Mesenteric fat pad (tissue), 1 donor: ENCODE data around the gene MEIS2. TPM values are rescaled to one million over a fixed set of nuclear protein-coding genes. Genes with fewer than 3 reads are reported as not detected.

ENCODE experiments used
- DNase-seq: peaks from one replicate; pipeline ENCODE4 v3.0.0-alpha.2; 2020; ENCODE audit warnings: low spot score
- total RNA-seq: library from RNA; stranded (reverse); fragmentation: NEBNext Ultra II Directional; extraction: Animal tissue kit (Norgen Biotek cat#: 25700); gene quantifications from one replicate; pipeline ENCODE4 v1.2.1, GENCODE V29; 2021
- donor health status: DM: yes; HTN: yes; CAD: no.

The MEIS2 gene
- total RNA-seq, 1 donor from 2014 or later = 21.5 TPM

DNA sequence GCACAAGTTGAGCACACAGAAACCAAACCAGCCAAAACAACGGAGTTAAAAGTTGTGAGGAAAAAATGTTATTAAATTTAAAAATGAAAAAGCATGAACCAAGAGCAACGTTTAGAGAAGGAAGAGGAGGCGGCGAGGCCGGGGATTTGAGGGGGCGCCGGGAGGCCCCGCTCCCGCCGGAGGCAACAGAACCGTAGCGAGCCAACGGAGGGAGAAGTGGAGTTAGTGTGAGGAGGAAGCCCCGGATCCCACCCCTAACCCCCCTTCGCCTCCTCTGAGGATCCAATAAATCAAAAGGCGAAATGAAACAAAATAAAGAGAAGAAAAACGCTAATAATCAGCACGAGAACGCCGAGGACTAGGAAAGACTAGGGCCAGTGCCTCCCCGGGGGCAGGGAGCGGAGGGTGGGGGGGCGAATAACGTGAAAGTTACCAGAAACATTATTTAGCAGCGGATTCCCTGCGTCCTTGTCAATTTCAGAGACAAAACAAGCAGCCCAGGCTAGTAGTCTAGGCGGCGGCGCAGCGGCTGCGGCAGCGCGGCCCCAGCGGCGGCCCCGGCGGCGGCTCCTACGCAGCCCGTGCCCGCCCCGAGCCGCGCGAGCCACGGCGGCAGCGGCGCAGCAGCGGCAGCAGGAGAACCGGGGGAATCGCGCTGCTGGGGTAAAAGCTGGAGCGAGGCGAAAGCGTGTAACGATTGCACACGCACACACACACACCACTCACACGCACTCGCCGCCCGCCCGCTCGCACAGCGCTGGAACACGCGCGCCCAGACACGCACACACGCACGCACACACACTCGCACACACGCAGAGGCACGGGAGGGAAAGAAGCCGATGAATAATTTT, 1.7 kb downstream of the MEIS2 start:
- DNase-seq = no peak

DNA sequence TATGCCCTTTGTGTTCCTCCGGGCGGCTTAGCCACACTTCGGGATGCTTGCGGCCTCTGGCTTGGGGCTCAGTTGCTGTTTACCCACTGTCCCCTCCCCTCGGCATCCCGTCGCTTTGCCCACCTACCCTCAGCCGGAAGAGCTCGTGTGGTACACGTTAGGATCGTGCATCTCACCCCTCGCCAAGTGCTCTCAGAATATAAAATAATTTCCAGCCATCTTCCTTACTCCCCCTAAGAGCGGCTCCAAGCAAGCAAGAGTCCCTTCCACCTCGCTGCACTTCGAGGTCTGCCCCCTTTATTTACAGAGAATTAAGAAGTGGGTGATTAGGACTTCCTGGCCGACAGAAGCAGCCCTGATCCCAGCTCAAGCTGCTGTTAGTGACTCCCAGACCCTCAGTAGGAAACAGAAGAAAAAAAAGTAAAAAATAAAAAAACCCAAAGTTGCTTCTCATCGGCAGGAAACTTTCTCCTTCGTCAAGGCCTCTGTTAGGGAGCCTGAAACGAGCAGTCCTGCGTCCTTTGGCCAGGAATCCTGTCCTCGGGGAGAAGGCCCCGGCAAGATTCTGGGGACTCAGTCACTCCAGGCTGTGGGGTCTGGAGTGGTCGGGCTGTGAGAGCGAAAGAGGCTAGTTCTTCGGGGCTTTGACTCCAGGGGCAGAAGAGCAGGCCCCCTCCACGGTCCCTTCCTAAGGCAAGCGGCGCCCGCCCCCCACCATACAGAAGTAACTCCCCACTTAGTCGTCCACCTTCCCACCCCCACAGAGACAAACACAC, 3.0 kb downstream of the MEIS2 start:
- no peak for DNase-seq

DNA sequence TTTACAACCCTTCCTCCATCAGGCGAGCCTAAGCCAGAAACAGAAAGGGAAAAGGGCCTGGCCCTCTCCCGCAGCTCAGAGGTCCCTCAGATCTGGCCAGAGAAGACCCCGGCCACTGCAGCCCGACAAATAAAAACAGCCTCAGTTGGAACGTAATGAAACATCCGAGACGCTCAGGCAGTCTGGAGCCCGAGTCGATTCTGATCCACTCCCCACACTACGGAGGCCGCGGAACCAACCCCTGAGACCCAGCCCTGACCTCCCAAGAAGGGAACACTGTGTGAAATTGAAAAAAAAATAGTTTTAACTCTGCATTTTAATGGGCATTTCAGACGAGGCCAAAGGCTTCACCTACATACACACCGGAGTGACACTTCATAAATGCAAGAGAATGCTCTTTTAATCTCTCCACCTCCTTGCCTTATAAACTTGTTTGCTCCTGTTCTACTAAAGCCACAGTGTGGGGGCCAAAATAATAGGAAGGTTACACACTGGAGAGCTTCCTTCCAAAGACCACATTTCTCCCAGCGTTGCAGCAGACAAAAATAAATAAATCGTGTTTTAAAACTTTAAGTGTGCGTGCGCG, 3.7 kb downstream of the MEIS2 start:
- DNase-seq = no peak

GRCh38 chr15:37095770-37096557, 4.4 kb downstream of the MEIS2 start:
- no peak for DNase-seq

DNA sequence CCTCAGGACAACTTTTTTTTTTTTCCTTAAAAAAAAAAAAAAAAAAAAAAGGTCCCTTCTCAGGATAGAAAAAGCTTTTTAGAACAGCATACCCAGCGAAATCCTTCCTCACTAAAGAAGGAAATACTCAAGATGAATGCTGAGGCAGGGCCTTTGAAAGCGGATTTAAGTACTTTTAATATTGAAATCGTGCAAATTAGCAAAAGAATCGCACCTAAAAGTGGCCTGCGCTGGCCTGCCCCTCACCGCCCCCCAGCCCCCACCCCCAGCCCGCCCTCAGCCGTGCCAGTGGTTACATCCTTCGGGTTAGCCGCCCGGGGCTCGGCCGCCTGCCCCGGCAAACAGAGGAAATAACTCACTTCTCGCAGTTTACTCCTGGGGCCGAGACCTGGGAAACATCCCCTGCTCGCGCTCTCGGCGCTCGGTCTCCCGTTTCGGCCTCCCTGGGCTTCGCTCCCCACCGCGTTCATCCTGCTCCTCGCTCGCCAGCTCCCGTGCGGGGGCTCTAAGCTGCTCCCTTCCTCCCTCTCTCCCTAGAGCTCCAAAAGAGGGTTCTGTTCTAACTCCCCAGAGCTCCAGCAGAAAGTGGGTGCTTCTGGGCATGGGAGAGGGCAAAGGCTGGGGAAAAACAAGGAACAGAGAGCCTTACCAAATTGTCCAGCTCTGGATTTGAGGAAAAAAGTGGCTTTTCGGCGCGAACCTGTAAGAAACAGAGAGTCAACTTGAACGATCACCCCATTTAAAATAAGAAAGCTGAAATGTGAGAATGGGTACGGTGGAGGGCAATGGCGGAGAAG, 5.2 kb downstream of the MEIS2 start:
- no peak for DNase-seq

GRCh38 chr15:37094333-37094914, 5.9 kb downstream of the MEIS2 start:
- DNase-seq = no peak

DNA sequence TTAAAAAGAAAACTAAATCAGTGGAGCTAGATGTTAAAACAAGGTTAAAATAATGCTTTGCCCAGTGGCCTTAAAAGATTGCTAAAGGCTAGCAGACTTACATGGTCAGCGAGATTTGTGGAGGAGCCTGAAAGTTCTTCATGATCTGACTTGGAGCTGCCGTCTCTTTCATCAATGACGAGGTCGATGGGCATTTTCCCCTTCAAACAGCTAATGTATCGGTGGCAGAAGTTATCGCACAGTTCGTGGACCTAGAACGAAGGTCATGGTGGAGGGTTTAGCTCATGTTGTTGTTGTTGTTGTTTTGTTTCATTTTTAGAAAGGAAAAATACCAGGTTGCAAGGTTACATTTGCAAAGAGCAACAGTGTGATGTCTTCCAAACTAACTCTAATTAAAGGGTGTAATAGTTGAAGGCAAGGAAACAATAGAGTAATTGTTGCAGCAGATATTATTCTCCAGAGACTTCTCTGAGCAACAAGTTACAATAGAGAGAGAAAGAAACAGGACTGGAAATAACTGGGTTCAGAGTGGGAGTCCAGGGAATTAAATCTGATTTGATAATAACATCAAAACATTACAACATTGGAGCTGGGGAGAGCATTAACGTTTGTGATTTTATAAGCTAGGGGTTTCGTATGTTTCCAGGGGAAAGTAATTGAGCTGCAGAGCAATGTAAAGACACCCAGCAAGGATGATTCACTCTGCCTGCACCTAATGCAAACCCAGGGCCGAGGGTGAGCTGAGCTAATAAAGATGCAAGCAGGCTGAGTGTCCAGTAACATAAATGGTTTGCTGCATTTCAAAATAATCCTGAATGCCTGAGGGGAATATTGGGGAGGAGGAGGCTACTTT, 6.6 kb downstream of the MEIS2 start:
- DNase-seq = no peak

GRCh38 chr15:37090543-37091175, 9.7 kb downstream of the MEIS2 start:
- no peak for DNase-seq

GRCh38 chr15:37088436-37088835, 11.9 kb downstream of the MEIS2 start:
- DNase-seq = no peak

DNA sequence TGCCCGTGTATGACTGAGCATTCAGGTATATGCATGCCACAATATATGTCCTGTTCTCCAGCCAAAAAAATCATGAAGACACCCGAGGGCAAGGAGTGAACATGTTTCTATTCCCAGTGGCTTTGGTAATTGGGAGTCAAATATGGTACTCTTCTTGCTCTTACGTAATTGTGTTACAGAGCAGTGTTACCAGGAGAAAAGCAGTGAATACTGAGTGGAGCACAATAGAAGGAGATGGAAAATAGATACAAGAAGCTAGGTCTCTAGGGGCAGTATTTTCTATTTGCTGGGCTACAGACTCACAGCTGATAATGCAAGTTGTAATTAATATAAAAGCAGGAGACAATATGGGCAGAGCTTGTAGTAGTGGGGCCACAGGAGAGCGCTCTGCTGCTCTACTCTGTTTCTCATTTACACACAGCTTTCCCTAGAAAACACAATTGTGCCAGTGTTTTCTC, 13.2 kb downstream of the MEIS2 start:
- no peak for DNase-seq

GRCh38 chr15:37086521-37086920, 13.8 kb downstream of the MEIS2 start:
- no peak for DNase-seq

DNA sequence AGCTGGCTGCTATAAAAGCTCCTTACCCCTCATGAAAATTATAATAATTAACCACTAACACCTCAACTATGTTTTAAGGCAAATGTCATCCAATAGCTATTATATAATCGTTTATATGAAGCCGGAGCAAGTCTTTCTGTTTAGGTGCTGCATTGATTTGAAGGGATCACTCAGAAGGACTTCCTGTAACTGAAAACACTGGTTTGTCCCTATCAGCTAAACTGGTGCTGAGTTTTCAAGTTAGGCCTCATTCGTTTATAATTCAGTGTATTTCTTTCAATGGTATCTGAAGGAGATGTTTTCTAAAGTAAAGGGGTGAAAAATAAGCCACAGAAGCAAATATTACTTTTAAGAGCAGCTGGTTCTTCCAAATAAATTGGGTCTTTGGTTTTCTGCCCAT, 14.2 kb downstream of the MEIS2 start:
- no peak for DNase-seq

DNA sequence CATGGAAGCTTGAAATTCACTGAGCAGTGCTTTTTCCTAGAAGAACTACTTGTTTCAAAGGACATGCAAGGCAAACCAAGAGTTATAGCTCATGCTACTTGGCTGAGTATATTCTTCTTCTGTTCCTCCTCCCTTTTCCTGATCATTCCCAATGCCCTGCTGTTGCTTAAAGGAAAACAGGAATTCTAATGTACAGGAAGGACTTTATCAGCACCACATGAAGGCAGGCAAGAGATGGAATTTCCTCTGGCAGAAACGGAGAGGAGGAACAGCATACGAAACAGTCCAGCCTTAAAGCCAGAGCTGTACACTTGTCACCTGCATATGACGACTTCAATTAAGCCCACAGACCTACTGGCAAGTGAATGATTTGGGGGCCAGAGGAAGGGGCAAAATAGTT, 15.7 kb downstream of the MEIS2 start:
- DNase-seq = no peak

GRCh38 chr15:37083610-37084009, 16.7 kb downstream of the MEIS2 start:
- DNase-seq = no peak

- DNase-seq = no peak
Observed at GRCh38 chr15:37081983-37082382, 18.4 kb downstream of the MEIS2 start.

GRCh38 chr15:37080261-37080921, 20.0 kb downstream of the MEIS2 start:
- no peak for DNase-seq

DNA sequence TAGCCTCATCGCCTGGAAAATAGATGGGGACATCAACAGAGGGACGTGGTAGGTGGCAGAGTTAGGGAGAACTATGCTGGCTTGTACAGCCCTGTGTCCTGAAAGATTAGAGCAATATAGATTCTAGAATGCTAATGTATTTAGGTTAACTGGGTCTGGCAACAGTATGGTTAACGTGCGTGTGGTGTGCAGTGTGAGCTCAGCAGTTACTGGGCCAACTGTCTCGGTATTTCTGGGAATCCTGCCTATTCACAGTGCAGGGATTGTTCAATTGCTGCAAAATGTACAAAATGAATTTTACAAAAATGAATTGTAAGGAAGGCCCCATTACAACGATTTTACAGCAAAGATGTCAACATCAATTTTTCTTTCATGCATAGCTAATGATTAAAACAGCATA, 20.6 kb downstream of the MEIS2 start:
- no peak for DNase-seq

DNA sequence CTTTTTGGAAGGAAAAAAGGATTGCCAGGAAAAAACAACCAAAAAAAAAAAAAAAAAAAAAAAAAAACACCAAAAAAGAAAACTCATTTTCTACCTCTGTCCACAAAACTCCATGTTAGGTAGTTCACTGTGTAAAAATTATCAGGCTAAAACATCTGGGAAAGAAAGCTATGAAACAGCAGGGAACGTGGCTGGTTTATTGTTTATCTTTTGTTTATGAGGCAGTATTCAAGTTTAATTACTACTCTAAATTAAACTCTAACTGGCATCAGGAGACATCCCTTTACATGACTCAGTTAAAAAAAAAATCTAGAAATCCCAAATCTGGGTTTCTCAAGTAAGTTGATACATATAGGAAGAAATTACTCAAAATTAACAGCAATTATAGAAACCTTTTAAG, 21.8 kb downstream of the MEIS2 start:
- DNase-seq = no peak
